Thyroid gland (tissue), 4 donors: ENCODE measurements around the gene STPG3. TPM values are rescaled to one million over a fixed set of nuclear protein-coding genes. Genes with fewer than 3 reads are reported as not detected.

Experiments
- DNase-seq, 2 donors: peaks; one replicate each; pipeline ENCODE4 v3.0.0-alpha.2; 2019
- H3K27ac ChIP-seq, 3 donors: fragments of 200-600 bp; sonication (generic); 1 replicate in 2 of 3; 2 replicates in 1 of 3; pipeline ENCODE4 v1.5.1; 2016 to 2019; ENCODE audit warnings: mild to moderate bottlenecking in 1 of 3, moderate library complexity in 1 of 3
- H3K27me3 ChIP-seq: fragments of 200-600 bp; sonication (generic); one replicate; pipeline ENCODE4 v1.5.1; 2019
- H3K36me3 ChIP-seq, 2 donors: fragments of 200-600 bp; sonication (generic); one replicate each; pipeline ENCODE4 v1.5.1; 2016 to 2019
- H3K4me1 ChIP-seq, 2 donors: fragments of 200-600 bp; sonication (generic); one replicate each; pipeline ENCODE4 v1.5.1; 2017 to 2019
- H3K4me3 ChIP-seq, 3 donors: fragments of 200-600 bp; sonication (generic); replicated peaks in 1 of 3; 1 replicate in 2 of 3; 2 replicates in 1 of 3; pipeline ENCODE4 v1.5.1; 2016; ENCODE audit warnings: mild to moderate bottlenecking in 1 of 3
- H3K9me3 ChIP-seq: fragments of 200-600 bp; sonication (generic); one replicate; pipeline ENCODE4 v1.5.1; 2017
- CTCF ChIP-seq, 6 experiments: fragments of 200-600 bp in 3 of 6; fragments of 450-650 bp in 3 of 6; sonication (generic) in 3 of 6; IDR thresholded peaks; one replicate each; pipeline ENCODE4 v1.5.1; 2016 to 2019; ENCODE audit warnings: antibody characterized with exemption in 6 of 6, mild to moderate bottlenecking in 2 of 6, inconsistent platforms in 1 of 6, moderate library complexity in 1 of 6
- POLR2A ChIP-seq, 2 donors: fragments of 450-650 bp; IDR thresholded peaks; one replicate each; pipeline ENCODE4 v1.6.1; 2017; ENCODE audit warnings: antibody characterized with exemption in 2 of 2, mild to moderate bottlenecking in 2 of 2, moderate library complexity in 1 of 2
- WGBS, 2 donors: methylation state at CpG; one replicate each; pipeline ENCODE4 v1.1.5; 2017; 5-methylcytosine and 5-hydroxymethylcytosine counted together
- intact Hi-C: fragments of 100-400 bp; cut with DNase I; formaldehyde crosslinking; loops from one replicate; pipeline ENCODE4 v1.15.1; 2023
- total RNA-seq, 4 donors: library from RNA; depleted of rRNA; stranded (reverse); fragments of >200 nt; gene quantifications; one replicate each; pipeline ENCODE4 v1.2.3, GENCODE V29; 2016

STPG3 gene
- total RNA-seq, 4 donors from 2014 or later = not detected

DNA sequence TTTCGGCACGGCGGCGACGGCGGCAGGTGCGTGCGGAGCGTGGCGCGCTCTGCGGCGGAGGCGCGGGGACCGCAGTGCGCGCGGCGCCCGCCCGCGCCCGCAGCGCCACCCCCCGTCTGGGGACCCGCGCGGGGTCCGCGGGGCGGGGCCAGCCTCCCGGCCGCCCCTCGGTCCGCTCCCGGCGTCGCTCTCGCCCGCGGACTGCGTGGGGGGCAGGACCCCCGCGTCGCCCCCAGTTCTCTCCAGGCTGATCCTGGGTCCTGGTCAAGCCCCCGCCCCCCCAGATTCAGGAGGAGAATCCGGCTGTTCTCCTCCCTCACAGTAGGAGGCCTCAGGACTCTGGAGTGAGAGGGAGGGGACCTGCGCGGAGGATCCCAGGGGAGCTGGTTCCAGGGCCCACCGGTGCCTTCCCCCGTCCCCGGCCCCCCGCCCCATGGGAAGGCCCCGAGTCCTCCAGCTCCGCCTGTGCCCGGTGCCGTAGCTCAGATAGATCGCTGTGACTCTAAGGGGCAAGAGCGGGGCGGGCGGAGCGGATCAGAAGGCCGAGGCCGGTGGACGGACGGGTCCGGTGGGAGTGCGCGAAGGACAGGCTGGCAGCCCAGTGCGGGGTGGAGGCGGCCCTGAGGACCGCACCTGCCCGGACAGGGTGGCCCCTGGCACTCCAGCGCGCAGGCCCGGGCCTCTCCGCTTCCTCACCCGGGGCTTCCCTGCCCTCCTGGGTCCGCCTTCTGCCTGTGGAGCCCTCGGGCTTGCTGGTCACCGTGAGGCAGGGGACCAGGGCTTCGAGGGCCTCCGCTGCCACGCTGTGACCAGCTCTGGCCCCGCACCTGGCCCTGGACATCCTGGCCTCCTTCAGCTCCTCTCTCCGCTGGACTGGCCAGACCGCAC lies 28.7 kb upstream of the STPG3 start, which contains the start of gene RNF208:
Gene RNF208 (minus strand): TSS at position 51 of the 888 bp plus-strand sequence. CDS start 1,028 bp downstream, outside the sequence.
- peak within 1 kb of the TSS; percentile 2 to 78 (median 53) for H3K4me3 ChIP-seq
- WGBS, 2 donors = 10 to 19% methylated on average over 2 to 6 of the region's 88 CpGs
- no peaks in the 10 kb centered on the region for H3K36me3 ChIP-seq
- H3K9me3 ChIP-seq = no peaks in the 10 kb centered on the region
- peak; percentile 40 to 44 for DNase-seq
- TF ChIP-seq POLR2A (IDR thresholded peaks at IDR 0.05) = peak in 1 of 2 donors; percentile 2
- TF ChIP-seq CTCF (IDR thresholded peaks at IDR 0.05) = no peak
- intact Hi-C loops = no loop called here
- H3K27ac ChIP-seq = peak within 1 kb of the TSS; percentile 4 to 87 (median 19)
- no peaks in the 10 kb centered on the region for H3K27me3 ChIP-seq
- H3K4me1 ChIP-seq = peaks cover 25 to 41% of the 10 kb centered on the region in 2 donors

- Histone ChIP-seq H3K27ac (peak overlapping the region; percentile 77 to 87 (median 86)), H3K4me3 (peak overlapping the region; percentile 39 to 78 (median 53)), H3K27me3 (no peaks in the 10 kb centered on the region), H3K9me3 (no peaks in the 10 kb centered on the region), H3K4me1 (peaks cover 31 to 47% of the 10 kb centered on the region in 2 donors), H3K36me3 (no peaks in the 10 kb centered on the region)
- peak; percentile 97 for DNase-seq
- TF ChIP-seq CTCF (IDR thresholded peaks at IDR 0.05) (no peak), POLR2A (IDR thresholded peaks at IDR 0.05) (peak in 1 of 2 donors; percentile 65)
- intact Hi-C loops = no loop called here
- 2 to 3% methylated on average over 25 to 32 of the region's 63 CpGs for WGBS, 2 donors
Measured at GRCh38 chr9:137223078-137223970, 27.8 kb upstream of the STPG3 start.

DNA sequence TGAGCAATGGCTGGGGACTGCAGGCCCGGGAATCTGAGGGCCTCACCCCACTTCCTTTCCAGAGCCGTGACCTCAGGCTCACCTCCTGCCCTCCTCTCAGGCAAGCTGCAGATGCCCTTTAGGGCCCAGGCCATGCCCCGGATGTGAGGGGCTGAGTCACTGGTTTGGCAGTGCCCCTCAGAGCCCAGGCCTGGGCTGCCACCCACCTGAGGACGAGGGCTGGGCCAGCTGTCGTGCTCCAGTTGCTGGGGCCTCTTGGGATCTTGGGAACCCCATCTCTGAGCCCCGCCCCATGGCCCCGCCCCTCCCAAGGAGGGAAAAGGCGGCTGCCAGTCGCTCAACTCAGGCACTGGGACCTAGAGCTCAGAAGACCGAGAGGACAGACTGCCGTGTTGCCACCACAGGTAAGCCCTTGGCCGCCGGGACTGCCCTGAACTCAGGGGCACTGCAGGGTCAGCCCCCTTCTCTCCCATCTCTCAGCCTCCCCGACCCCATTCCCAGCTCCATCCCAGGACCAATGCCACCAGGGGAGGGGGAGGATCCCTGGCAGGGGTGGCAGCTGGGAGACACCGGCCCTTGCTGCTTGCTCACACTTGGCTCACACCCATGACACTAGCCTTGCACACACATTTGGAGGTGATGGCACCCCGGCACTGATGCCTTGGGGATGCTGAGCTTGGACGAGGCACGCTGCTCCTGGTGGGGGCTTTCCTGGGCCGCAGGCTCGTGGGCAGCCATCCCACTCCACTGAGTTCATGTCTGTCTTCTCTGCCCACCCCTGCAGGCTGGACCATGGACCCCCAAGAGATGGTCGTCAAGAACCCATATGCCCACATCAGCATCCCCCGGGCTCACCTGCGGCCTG lies 26.0 kb upstream of the STPG3 start, which contains the start of gene CYSRT1:
Gene CYSRT1 (plus strand): TSS at position 345 of the 865 bp plus-strand sequence. CDS start 448 bp downstream, at position 793.
- H3K4me1 ChIP-seq = peaks cover 31 to 47% of the 10 kb centered on the region in 2 donors
- intact Hi-C loops = loop anchor here (5.0 kb wide), 1 partner anchor 38 kb away; the partner anchor contains the start of genes ANAPC2 and SSNA1
- 46 to 82% methylated on average over 7 to 8 of the region's 23 CpGs for WGBS, 2 donors
- peak within 1 kb of the TSS in 1 of 3 donors; percentile 87 for H3K27ac ChIP-seq
- DNase-seq = no peak
- no peak for TF ChIP-seq CTCF (IDR thresholded peaks at IDR 0.05)
- no peak for TF ChIP-seq POLR2A (IDR thresholded peaks at IDR 0.05)
- no peaks in the 10 kb centered on the region for H3K27me3 ChIP-seq
- no peaks in the 10 kb centered on the region for H3K36me3 ChIP-seq
- no peaks in the 10 kb centered on the region for H3K9me3 ChIP-seq
- H3K4me3 ChIP-seq = peak within 1 kb of the TSS in 2 of 3 donors; percentile 21 to 78

- intact Hi-C loops = loop anchor here (5.0 kb wide), 1 partner anchor 39 kb away; the partner anchor contains the start of genes ANAPC2 and SSNA1
- H3K27ac ChIP-seq = peak overlapping the region in 1 of 3 donors; percentile 87
Measured at GRCh38 chr9:137225699-137226331, 25.3 kb upstream of the STPG3 start.

More at GRCh38 chr9:137225699-137226331, 25.3 kb upstream of the STPG3 start:
- peaks cover 31 to 47% of the 10 kb centered on the region in 2 donors for H3K4me1 ChIP-seq
- H3K4me3 ChIP-seq = no peak overlapping the region
- no peaks in the 10 kb centered on the region for H3K9me3 ChIP-seq
- 85 to 89% methylated on average over 4 to 16 of the region's 21 CpGs for WGBS, 2 donors
- H3K27me3 ChIP-seq = no peaks in the 10 kb centered on the region
- H3K36me3 ChIP-seq = no peaks in the 10 kb centered on the region
- no peak for DNase-seq
- TF ChIP-seq CTCF (IDR thresholded peaks at IDR 0.05) (no peak), POLR2A (IDR thresholded peaks at IDR 0.05) (no peak)
